Measurements from ENCODE around the gene ECT2L.

Gene ECT2L

GRCh38 chr6:138785980-138786379 lies 9.9 kb upstream of the ECT2L start:
- TF ChIP-seq CTCF (IDR thresholded peaks at IDR 0.05; ENCODE audit: insufficient read depth, low read length) (no peak), POLR2AphosphoS5 (IDR thresholded peaks at IDR 0.05; ENCODE audit: low read depth) (no peak), SPI1 (IDR thresholded peaks at IDR 0.05; ENCODE audit: borderline replicate concordance, low read depth) (no peak), GABPA (IDR thresholded peaks at IDR 0.05; ENCODE audit: low read depth) (no peak), REST (IDR thresholded peaks at IDR 0.05; ENCODE audit: insufficient replicate concordance, low read depth) (no peak)
- DNase-seq (ENCODE audit: low read depth in 1 of 2, low spot score in 1 of 2): no peak
- no peak overlapping the region for H3K4me3 ChIP-seq (replicated peaks; ENCODE audit: insufficient read depth, low read length)
- H3K27ac ChIP-seq (replicated peaks): no peak overlapping the region
- no peaks in the 10 kb centered on the region for H3K27me3 ChIP-seq (ENCODE audit: insufficient read depth, poor library complexity, severe bottlenecking)

GRCh38 chr6:138787138-138787537 lies 8.7 kb upstream of the ECT2L start:
- TF ChIP-seq GABPA (IDR thresholded peaks at IDR 0.05; ENCODE audit: low read depth): no peak
- H3K4me3 ChIP-seq (replicated peaks; ENCODE audit: insufficient read depth, low read length): no peak overlapping the region
- DNase-seq (ENCODE audit: low read depth in 1 of 2, low spot score in 1 of 2): no peak
- H3K27me3 ChIP-seq (ENCODE audit: insufficient read depth, poor library complexity, severe bottlenecking): no peaks in the 10 kb centered on the region
- no peak overlapping the region for H3K27ac ChIP-seq (replicated peaks)

- Histone ChIP-seq H3K4me3 (replicated peaks; ENCODE audit: insufficient read depth, low read length) (no peak overlapping the region), H3K27ac (replicated peaks) (no peak overlapping the region), H3K27me3 (ENCODE audit: insufficient read depth, poor library complexity, severe bottlenecking) (no peaks in the 10 kb centered on the region)
- DNase-seq (ENCODE audit: low read depth in 1 of 2, low spot score in 1 of 2): no peak
- TF ChIP-seq CTCF (IDR thresholded peaks at IDR 0.05; ENCODE audit: insufficient read depth, low read length): no peak
- no peak for TF ChIP-seq SPI1 (IDR thresholded peaks at IDR 0.05; ENCODE audit: borderline replicate concordance, low read depth)
- no peak for TF ChIP-seq REST (IDR thresholded peaks at IDR 0.05; ENCODE audit: insufficient replicate concordance, low read depth)
- TF ChIP-seq GABPA (IDR thresholded peaks at IDR 0.05; ENCODE audit: low read depth): no peak
- no peak for TF ChIP-seq POLR2AphosphoS5 (IDR thresholded peaks at IDR 0.05; ENCODE audit: low read depth)
Observed at GRCh38 chr6:138796771-138797170, 884 bp downstream of the ECT2L start.

GRCh38 chr6:138797806-138798446 lies 2.0 kb downstream of the ECT2L start:
- TF ChIP-seq REST (IDR thresholded peaks at IDR 0.05; ENCODE audit: insufficient replicate concordance, low read depth) (no peak), GABPA (IDR thresholded peaks at IDR 0.05; ENCODE audit: low read depth) (no peak), SPI1 (IDR thresholded peaks at IDR 0.05; ENCODE audit: borderline replicate concordance, low read depth) (no peak), POLR2AphosphoS5 (IDR thresholded peaks at IDR 0.05; ENCODE audit: low read depth) (no peak)
- Histone ChIP-seq H3K27me3 (ENCODE audit: insufficient read depth, poor library complexity, severe bottlenecking) (no peaks in the 10 kb centered on the region), H3K27ac (replicated peaks) (no peak overlapping the region), H3K4me3 (replicated peaks; ENCODE audit: insufficient read depth, low read length) (no peak overlapping the region)
- DNase-seq (ENCODE audit: low read depth in 1 of 2, low spot score in 1 of 2): no peak

Measured in HL-60 (cell line).